Measurements from ENCODE around the gene RAP1GDS1.

The RAP1GDS1 gene

GRCh38 chr4:98485816-98486345 lies 224.7 kb downstream of the RAP1GDS1 start:
- no peak for DNase-seq

DNA sequence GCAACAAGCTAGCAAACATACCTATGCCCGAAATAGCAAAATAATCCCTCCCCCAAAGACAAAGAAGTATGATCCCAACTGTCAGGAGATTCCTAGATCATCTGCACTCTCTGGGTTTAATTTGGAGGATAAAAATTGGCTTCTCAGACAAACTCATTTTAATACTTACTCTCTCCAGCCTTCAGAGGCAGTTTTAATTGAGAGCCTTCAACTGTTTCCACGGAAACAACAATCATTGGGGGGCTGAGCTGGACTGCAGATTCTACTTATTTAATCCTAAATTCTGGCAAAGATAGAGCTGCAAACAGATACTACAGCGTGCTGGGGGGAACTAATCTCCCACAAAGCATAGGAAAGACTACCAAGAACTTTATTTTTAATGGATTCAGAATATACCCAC lies 229.1 kb downstream of the RAP1GDS1 start:
- no peak for DNase-seq

DNA sequence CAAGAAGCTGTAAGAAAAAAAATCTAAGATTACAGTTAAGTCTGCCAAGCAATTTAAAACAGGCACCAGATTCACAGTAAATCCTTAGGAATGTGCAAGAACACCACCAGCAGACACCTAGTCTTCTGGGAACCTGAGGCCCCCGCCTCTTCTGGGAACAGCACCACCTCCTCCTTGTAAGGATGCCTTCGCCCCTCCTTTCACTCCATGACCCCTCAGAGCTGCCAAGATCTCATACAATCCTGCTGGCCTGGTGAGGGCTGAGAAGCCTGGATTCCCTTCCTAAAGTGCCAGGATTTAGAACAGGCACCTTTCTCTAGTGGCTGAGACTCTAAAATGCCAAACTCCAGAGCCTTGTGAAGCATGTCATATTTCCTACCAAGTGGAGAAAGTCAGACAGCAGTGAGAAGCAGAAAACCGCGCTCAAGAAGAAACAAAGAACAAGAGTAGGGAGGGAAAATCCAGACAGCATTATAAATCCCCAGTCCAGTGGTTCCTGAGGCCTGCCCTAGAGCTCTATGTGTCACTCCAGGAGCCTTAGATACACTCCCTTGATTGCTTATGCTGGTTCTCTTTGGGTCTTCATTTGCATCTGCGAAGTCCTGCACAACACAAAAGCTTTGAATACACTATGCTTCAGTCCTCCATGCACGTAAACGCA lies 230.8 kb downstream of the RAP1GDS1 start:
- no peak for DNase-seq

- DNase-seq, result no peak
Observed at GRCh38 chr4:98493296-98493695, 232.1 kb downstream of the RAP1GDS1 start.
